ENCODE data around the gene ANKFN1. TPM values are rescaled to one million over a fixed set of nuclear protein-coding genes. Genes with fewer than 3 reads are reported as not detected.

The ANKFN1 gene
- total and polyA plus RNA-seq, 10 of the 15 experiments (the other 5 are each of a cell fraction or from before 2014, with no cell fraction given), result 0.19 TPM; not detected in 9

GRCh38 chr17:56185491-56186221, 32.4 kb downstream of the ANKFN1 start:
- Histone ChIP-seq H3K36me3 (ENCODE audit: control insufficient read depth in 2 of 2, insufficient read depth in 2 of 2, low read length in 1 of 2) (no peaks in the 10 kb centered on the region), H2AFZ (ENCODE audit: control insufficient read depth, low read depth, low read length) (no peak overlapping the region), H3K4me3 (no peak overlapping the region), H3K4me2 (ENCODE audit: control insufficient read depth, insufficient read depth) (no peak overlapping the region), H3K27me3 (replicated peaks in 1 of 2; ENCODE audit: control insufficient read depth in 2 of 2, insufficient read depth in 2 of 2, low read length in 1 of 2) (no peaks in the 10 kb centered on the region), H3K79me2 (ENCODE audit: control insufficient read depth, insufficient read depth, low read length) (no peaks in the 10 kb centered on the region), H4K20me1 (ENCODE audit: control insufficient read depth, insufficient read depth) (no peaks in the 10 kb centered on the region), H3K27ac (ENCODE audit: control insufficient read depth, insufficient read depth) (no peak overlapping the region), H3K9me3 (replicated peaks; ENCODE audit: control insufficient read depth, insufficient read depth, low read length) (no peaks in the 10 kb centered on the region), H3K4me1 (ENCODE audit: control insufficient read depth, insufficient read depth, low read length) (no peaks in the 10 kb centered on the region), H3K9ac (ENCODE audit: control insufficient read depth, insufficient read depth, low read length) (no peak overlapping the region)
- in situ Hi-C loops (cut with MboI), result no loop called here
- ChIA-PET SMC1A (ENCODE audit: uncharacterized antibody, unreplicated experiment) (no interaction called here), CTCF (no interaction called here), POLR2A (no interaction called here), RAD21 (ENCODE audit: unreplicated experiment) (no interaction called here)
- no TSS peak for BruUV-seq (replicated peaks)
- intact Hi-C loops (cut with micrococcal nuclease; ENCODE audit: unreplicated experiment), result no loop called here
- FAIRE-seq (no peak), ATAC-seq (no peak), DNase-seq (ENCODE audit: low read depth, low spot score) (no peak)
- TF ChIP-seq RFX5 (IDR thresholded peaks at IDR 0.05; ENCODE audit: low read depth, low read length) (no peak), NRF1 (conservative IDR thresholded peaks at IDR 0.05; ENCODE audit: low read depth, low read length) (no peak), BCL11A (IDR thresholded peaks at IDR 0.05; ENCODE audit: low read depth, low read length) (no peak), ETV6 (conservative IDR thresholded peaks at IDR 0.05 in 1 of 2, IDR thresholded peaks at IDR 0.05 in 1 of 2; ENCODE audit: borderline replicate concordance in 1 of 2, low read depth in 1 of 2) (no peak), EP300 (IDR thresholded peaks at IDR 0.05; ENCODE audit: borderline replicate concordance in 1 of 2, control insufficient read depth in 1 of 2, low read depth in 2 of 2, low read length in 2 of 2) (no peak), RUNX3 (IDR thresholded peaks at IDR 0.05; ENCODE audit: low read length) (no peak), NR2F1 (conservative IDR thresholded peaks at IDR 0.05) (no peak), BMI1 (IDR thresholded peaks at IDR 0.05; ENCODE audit: borderline replicate concordance) (no peak), BACH1 (IDR thresholded peaks at IDR 0.05; ENCODE audit: borderline replicate concordance) (no peak), RCOR1 (conservative IDR thresholded peaks at IDR 0.05; ENCODE audit: low read depth, low read length) (no peak)
- TF ChIP-seq, protein P1, sequence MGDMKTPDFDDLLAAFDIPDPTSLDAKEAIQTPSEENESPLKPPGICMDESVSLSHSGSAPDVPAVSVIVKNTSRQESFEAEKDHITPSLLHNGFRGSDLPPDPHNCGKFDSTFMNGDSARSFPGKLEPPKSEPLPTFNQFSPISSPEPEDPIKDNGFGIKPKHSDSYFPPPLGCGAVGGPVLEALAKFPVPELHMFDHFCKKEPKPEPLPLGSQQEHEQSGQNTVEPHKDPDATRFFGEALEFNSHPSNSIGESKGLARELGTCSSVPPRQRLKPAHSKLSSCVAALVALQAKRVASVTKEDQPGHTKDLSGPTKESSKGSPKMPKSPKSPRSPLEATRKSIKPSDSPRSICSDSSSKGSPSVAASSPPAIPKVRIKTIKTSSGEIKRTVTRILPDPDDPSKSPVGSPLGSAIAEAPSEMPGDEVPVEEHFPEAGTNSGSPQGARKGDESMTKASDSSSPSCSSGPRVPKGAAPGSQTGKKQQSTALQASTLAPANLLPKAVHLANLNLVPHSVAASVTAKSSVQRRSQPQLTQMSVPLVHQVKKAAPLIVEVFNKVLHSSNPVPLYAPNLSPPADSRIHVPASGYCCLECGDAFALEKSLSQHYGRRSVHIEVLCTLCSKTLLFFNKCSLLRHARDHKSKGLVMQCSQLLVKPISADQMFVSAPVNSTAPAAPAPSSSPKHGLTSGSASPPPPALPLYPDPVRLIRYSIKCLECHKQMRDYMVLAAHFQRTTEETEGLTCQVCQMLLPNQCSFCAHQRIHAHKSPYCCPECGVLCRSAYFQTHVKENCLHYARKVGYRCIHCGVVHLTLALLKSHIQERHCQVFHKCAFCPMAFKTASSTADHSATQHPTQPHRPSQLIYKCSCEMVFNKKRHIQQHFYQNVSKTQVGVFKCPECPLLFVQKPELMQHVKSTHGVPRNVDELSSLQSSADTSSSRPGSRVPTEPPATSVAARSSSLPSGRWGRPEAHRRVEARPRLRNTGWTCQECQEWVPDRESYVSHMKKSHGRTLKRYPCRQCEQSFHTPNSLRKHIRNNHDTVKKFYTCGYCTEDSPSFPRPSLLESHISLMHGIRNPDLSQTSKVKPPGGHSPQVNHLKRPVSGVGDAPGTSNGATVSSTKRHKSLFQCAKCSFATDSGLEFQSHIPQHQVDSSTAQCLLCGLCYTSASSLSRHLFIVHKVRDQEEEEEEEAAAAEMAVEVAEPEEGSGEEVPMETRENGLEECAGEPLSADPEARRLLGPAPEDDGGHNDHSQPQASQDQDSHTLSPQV (IDR thresholded peaks at IDR 0.05), result no peak
- 28% methylated on average over 6 of the region's 6 CpGs for WGBS (ENCODE audit: insufficient coverage, insufficient replicate concordance, low lambda C conversion rate, missing lambda C conversion rate)
